Central memory CD8-positive, alpha-beta T cell (primary cell): Measurements from ENCODE around the gene C14orf180.

Experiments used
- ATAC-seq: fragments of 150-1000 bp; cut with Tn5 transposase; replicated peaks from 2 replicates; pipeline ENCODE4 v1.10.0; 2022; ENCODE audit warnings: mild to moderate bottlenecking, moderate FRiP score, moderate number of reproducible peaks; ENCODE audit not compliant: poor library complexity, severe bottlenecking; ENCODE audit errors: extremely low read depth
- DNase-seq, 2 donors: peaks; one replicate each; pipeline ENCODE4 v3.0.0; 2021; ENCODE audit warnings: low spot score in 2 of 2
- H3K27ac Mint-ChIP-seq: one replicate; pipeline ENCODE4 v1.8.0; 2022; ENCODE audit warnings: low read depth, mild to moderate bottlenecking, moderate library complexity, mixed read lengths
- H3K27me3 Mint-ChIP-seq: one replicate; pipeline ENCODE4 v1.8.0; 2022; ENCODE audit warnings: mixed read lengths
- H3K36me3 Mint-ChIP-seq: one replicate; pipeline ENCODE4 v1.8.0; 2022; ENCODE audit warnings: mild to moderate bottlenecking, moderate library complexity, mixed read lengths; ENCODE audit not compliant: insufficient read depth
- H3K4me1 Mint-ChIP-seq: one replicate; pipeline ENCODE4 v1.8.0; 2022; ENCODE audit warnings: mixed read lengths
- H3K4me3 Mint-ChIP-seq: one replicate; pipeline ENCODE4 v1.8.0; 2022; ENCODE audit warnings: mild to moderate bottlenecking, moderate library complexity, mixed read lengths
- H3K9me3 Mint-ChIP-seq: one replicate; pipeline ENCODE4 v1.8.0; 2022; ENCODE audit warnings: mixed read lengths

C14orf180 gene

DNA sequence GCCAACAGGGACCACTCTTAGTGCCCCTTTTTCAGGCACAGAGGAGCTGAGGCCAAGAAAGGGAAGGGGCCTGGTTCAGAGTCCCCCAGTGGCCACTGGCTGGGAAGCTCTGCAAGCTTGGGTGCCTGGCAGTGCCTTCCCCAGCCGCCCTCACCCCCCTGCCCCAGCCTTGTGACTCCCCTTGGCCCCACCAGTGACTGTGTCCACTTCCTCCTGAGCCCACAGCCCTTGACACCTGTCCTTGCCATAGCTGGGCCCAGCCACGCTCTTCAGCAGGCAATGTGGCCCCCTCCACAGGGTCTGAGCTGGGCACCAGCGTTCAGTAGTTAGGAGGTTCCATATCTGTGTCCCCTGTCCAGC is 19.0 kb upstream of the C14orf180 start:
- H3K36me3 Mint-ChIP-seq = no peaks in the 10 kb centered on the region
- ATAC-seq = no peak

DNA sequence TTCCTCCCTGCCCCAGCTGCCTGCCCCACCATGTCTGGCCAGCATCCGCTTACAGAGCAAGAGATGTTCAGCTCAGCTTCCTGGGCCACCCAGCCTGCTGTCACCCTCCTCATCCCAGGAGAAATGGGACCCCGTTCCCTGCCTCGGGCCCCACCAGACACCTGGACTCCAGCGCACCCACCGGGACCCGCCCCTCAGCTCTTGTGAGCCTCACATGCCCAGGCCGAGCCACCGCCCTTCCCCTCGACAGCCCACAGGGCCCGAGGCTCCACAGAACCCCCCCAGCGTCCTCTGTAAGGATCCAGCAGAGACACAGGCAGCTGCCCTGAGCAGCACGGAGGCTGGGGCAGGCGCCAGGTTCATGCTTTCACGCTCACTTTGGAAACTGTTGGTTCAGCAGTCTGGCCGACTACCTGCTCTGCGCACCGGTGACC is 18.4 kb upstream of the C14orf180 start:
- no peak overlapping the region for H3K27ac Mint-ChIP-seq

More for the DNA sequence above, 19.0 kb upstream of the C14orf180 start:
- DNase-seq = no peak
- Mint-ChIP-seq H3K27me3 (peaks cover 33% of the 10 kb centered on the region), H3K4me3 (no peak overlapping the region), H3K27ac (no peak overlapping the region), H3K4me1 (peaks cover 6% of the 10 kb centered on the region), H3K9me3 (no peaks in the 10 kb centered on the region)

DNA sequence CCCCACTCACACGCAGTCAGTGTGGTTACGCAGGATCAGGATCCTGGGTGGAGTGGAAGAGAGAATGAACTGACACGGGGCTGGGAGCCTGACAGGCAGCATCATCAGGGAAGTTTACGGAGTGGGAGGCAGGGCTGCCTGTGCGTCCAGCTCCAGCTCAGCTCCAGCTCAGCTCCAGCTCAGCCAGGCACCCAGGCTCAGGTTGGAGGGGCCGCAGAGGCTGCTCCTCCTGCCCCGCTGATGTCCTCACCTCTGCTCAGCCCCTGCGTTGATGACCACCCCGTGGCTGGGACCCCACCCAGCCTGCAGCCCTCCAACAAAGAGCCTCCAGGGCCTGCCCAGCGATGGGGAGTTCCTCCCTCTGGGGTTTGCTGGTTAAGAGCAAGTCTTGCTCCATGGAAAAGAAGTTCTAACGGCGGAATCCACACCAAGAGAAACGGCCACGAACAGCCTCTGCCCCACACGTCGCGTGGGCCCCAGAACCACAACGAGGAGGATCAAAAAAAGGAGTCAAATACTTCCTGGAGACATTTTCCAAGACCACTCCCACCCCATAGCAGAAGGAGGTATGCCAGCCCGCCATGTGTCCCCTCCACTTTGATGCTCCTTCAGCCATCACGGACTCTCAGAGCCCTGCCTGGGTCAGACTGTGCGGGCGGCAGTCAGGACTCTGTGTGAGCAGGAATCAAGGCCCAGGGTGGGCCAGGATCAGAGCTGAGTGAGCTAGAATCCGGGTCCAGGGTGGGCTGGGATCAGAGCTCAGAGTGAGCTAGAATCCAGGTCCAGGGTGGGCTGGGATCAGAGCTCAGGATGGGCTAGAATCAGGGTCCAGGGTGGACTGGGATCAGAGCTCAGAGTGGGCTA is 17.7 kb upstream of the C14orf180 start:
- ATAC-seq (no peak), DNase-seq (no peak)
- Mint-ChIP-seq H3K4me3 (no peak overlapping the region), H3K4me1 (peaks cover 6% of the 10 kb centered on the region), H3K36me3 (no peaks in the 10 kb centered on the region), H3K27me3 (peaks cover 43% of the 10 kb centered on the region), H3K9me3 (no peaks in the 10 kb centered on the region), H3K27ac (no peak overlapping the region)

More for the DNA sequence above, 18.4 kb upstream of the C14orf180 start:
- no peak for DNase-seq
- H3K27me3 Mint-ChIP-seq = peaks cover 39% of the 10 kb centered on the region
- no peaks in the 10 kb centered on the region for H3K36me3 Mint-ChIP-seq
- no peak for ATAC-seq
- no peaks in the 10 kb centered on the region for H3K9me3 Mint-ChIP-seq
- peaks cover 6% of the 10 kb centered on the region for H3K4me1 Mint-ChIP-seq
- H3K4me3 Mint-ChIP-seq = no peak overlapping the region

DNA sequence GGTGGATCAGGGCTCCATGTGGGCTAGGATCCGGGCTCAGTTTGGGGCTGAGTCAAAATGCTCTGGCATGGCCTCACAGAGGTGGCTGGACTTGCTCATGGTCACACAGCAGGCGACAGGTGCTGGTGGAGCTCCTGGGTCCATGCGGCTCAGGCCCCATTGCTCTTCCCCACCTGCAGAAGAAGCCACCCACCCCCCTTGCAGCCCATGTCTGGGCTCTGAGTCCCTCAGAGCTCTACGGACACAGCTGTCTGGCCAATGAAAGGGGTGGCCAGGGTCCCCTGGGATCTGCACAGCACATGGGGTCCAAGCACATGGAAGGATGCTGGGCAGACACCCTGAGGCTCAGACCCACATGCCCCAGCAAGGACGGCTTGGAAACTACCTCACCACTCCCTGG is 17.0 kb upstream of the C14orf180 start:
- no peak for ATAC-seq

DNA sequence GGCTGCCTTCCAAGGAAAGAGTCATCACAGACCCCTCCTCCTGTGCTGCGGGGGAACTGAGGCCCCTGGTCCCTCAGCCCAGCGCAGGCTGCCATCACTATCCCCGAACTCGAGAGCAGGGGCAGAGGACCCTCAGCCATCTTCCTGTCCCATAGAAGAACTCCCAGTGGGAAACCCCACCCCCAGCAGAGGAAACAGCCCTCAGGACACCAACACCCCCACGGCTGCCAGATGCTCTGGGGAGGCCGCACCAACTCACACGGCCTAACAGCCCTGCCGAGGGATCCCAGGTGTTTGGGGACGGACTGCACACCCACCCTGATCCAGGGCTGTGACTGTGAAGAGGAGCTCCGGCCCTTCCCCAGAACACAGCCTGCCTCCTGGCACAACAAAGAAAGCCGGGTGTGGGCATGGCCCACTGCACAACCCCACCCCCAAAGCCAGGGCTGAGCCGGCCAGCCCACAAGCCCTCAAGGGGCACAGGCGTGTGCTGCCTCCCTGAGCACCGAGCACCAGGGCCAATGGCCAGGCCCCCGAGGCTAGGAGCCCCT is 16.3 kb upstream of the C14orf180 start:
- DNase-seq = no peak
- Mint-ChIP-seq H3K27ac (no peak overlapping the region), H3K4me1 (peaks cover 6% of the 10 kb centered on the region), H3K36me3 (no peaks in the 10 kb centered on the region), H3K4me3 (no peak overlapping the region), H3K27me3 (peaks cover 43% of the 10 kb centered on the region), H3K9me3 (no peaks in the 10 kb centered on the region)
- no peak for ATAC-seq

More for the DNA sequence above, 17.0 kb upstream of the C14orf180 start:
- Mint-ChIP-seq H3K36me3 (no peaks in the 10 kb centered on the region), H3K4me3 (no peak overlapping the region), H3K4me1 (peaks cover 6% of the 10 kb centered on the region), H3K9me3 (no peaks in the 10 kb centered on the region), H3K27ac (no peak overlapping the region), H3K27me3 (peaks cover 43% of the 10 kb centered on the region)
- DNase-seq = no peak

DNA sequence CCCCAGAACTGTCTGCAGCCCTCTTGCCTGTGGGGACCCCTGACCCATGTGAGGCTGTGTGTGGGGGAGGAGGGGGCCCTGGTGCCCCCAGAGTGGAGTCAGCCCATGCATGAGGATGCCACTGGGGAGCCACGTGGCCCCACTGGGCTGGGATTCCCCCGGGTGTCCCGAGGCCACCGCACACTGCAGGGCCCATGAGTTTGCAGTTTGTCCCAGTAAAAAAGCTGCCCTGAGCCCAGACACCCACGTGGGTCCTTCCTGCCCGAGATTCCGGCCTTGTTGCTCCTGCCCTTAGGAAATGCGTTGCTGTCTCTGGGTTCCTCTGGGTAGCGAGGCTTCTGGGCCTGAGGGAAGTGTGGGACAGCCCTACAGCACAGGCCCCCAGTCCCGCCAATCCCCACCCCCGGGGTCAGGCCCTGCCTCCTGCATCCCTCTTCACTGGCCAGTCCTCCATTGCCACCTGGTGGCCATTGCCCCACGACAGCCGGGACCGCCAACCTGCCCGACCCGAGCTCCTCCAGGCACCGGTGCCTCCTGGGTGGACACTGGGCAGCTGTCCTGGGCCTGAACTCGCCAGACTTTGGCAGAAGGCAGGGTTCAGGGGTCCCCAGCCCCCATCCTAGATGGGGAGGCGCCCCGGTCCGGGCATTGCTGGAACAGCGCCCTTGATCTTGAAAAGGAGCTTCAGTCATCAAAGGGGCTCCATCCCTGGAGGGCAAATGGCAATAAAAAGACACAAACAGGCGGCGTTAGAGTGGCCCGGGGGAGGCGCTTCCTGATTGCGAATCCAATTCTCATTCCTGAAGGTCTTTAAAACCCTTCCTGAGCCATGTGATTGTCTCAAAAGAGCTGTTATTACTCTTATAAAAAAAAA is 15.6 kb upstream of the C14orf180 start:
- ATAC-seq (no peak), DNase-seq (peak; percentile 41 to 42)
- Mint-ChIP-seq H3K4me1 (peaks cover 6% of the 10 kb centered on the region), H3K9me3 (no peaks in the 10 kb centered on the region), H3K27me3 (peaks cover 43% of the 10 kb centered on the region), H3K36me3 (no peaks in the 10 kb centered on the region), H3K4me3 (no peak overlapping the region), H3K27ac (no peak overlapping the region)

DNA sequence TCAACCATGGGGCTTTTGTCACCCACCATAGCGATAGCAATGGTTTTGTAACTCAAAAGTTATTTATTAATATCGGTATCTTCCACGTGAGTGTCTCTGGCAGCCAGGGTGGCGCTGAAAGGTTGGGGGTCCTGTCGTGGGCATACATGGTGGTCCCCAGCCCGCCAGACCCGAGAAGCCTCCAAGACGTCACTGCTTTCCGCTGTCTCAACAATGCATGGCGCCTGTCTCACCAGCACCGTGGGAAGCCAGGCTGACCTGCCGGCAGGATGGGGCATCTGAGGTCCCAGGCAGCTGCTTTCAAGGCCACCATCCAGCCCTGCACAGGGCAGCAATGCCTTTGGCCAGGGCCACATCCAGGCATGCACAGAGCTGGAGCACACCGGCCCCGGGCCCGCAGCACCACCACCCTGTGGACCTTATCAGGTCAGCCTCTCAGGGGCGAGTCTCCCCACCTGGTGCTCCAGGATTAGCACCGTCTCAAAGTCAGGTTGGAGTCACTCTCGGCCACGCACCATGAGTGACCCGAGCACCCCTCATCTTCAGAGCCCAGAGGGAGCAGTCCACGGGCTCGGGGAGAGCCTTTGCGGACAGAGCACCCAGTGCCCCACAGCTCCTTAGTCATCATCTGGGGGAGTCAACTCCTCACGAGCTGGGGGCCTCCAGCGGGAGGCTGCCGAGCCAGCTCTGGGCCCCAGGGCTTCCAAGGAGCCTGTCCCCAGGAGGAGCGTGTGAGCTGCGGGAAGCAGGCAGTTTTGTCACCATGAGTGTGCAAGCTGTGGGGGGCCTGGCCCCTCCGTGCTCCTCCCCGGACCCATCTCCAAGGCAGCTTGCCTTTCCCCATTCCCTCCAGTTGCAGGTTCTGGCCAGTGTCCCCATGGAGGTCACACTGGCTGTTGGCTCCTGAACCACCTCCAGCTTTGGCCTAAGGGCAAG is 14.6 kb upstream of the C14orf180 start:
- Mint-ChIP-seq H3K4me1 (peaks cover 6% of the 10 kb centered on the region), H3K9me3 (no peaks in the 10 kb centered on the region), H3K27me3 (peaks cover 43% of the 10 kb centered on the region), H3K27ac (no peak overlapping the region), H3K4me3 (no peak overlapping the region), H3K36me3 (no peaks in the 10 kb centered on the region)
- DNase-seq (no peak), ATAC-seq (no peak)

DNA sequence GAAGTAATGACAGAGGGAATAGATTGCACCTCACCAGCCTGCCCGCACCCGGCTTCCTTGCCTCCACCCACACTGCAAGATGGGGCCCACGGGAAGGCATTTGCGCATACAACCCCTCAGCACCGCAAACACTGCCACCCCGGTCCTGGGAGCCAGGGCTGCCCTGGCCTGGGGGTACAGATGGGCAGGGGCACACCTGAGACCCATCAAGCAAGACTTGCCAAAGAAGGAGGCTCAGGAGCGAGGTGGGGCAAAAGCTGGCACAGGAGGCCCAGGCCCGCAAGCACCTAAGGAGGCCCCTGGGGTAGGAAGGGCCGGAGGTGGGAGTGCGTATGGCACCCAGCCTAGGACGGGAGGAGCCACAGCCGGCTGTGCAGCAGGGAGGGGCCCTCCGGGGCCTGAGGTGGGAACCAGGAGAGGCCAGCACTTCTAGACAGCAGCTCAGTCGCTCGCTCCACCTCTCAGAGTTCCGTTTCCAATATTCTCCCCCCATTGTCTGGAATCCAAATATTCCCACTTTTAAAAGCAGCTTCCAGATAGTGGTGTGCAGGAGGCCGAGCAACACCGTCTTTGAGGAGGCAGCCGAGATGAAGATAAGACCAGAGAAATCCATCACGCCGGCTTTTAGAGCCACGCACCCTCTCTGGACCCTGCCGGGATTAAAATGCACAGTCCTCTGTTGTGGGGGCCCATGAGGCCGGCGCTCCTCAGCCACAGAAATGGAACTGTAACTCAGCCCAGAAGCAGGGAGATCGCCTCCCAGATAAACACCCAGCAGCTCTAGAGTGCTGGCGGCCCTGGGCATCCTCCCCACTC is 12.2 kb upstream of the C14orf180 start:
- Mint-ChIP-seq H3K9me3 (no peaks in the 10 kb centered on the region), H3K27me3 (peaks cover 31% of the 10 kb centered on the region), H3K4me1 (peaks cover 6% of the 10 kb centered on the region)

DNA sequence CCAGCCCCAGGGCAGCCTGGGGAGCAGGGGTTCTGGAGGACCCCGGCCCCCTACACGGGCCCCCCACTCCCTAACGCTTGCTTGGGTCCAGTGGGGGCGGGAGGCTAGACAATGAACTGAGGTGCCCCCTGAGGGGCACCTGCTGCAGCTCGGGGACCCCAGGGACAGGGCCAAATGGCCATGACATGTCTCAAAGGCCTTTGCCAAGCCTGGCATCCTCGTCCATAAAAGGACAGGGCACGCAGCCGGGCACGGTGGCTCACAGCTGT is 11.7 kb upstream of the C14orf180 start:
- Mint-ChIP-seq H3K27ac (no peak overlapping the region), H3K4me3 (no peak overlapping the region), H3K4me1 (peaks cover 6% of the 10 kb centered on the region), H3K27me3 (peaks cover 31% of the 10 kb centered on the region), H3K36me3 (no peaks in the 10 kb centered on the region), H3K9me3 (no peaks in the 10 kb centered on the region)
- ATAC-seq = no peak
- no peak for DNase-seq

More for the DNA sequence above, 12.2 kb upstream of the C14orf180 start:
- H3K27ac Mint-ChIP-seq = no peak overlapping the region
- no peaks in the 10 kb centered on the region for H3K36me3 Mint-ChIP-seq
- H3K4me3 Mint-ChIP-seq = no peak overlapping the region
- DNase-seq (no peak), ATAC-seq (no peak)

DNA sequence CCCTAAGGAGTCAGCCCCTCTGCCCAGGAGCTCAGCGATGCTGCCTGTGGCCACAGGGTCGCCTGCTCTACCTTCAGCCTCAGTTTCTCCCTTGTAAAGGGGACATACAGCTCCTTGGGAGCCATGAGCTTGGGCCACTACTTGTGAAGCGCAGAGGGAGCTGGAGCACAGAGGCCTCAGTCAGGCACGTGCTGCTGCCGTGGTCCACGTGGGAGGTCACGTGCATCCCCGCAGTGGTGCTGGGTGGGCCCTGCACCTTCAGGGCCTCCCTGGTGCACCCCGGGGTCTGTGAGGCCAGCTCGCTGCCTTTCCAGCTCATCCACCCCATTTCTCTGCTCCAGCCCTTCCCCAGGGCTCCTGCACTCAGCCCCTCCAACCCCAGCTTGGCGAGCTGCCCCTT is 10.9 kb upstream of the C14orf180 start:
- peaks cover 29% of the 10 kb centered on the region for H3K27me3 Mint-ChIP-seq
- no peak for DNase-seq
- H3K9me3 Mint-ChIP-seq = no peaks in the 10 kb centered on the region
- no peaks in the 10 kb centered on the region for H3K36me3 Mint-ChIP-seq
- ATAC-seq = no peak
- no peak overlapping the region for H3K27ac Mint-ChIP-seq
- peaks cover 6% of the 10 kb centered on the region for H3K4me1 Mint-ChIP-seq
- no peak overlapping the region for H3K4me3 Mint-ChIP-seq

DNA sequence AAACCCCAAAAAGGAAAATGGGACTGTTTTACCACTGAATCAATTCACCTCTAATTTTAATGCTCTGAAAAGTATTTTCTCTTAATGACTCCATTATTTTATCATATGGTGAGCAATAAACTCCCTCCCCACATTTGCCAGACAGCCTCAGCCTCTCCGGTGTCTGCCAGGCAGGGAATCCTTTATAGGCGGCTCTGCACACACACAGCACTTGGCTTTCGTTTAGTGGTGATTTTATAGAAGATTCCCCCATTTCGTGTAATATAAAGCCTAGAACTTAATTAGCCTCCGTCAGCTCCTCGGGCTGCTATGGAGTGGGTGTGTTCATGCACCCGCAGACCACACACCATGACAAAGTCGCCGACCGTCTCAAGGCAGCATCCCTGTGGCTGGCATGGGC is 10.1 kb upstream of the C14orf180 start:
- no peak overlapping the region for H3K4me3 Mint-ChIP-seq

More for the DNA sequence above, 10.1 kb upstream of the C14orf180 start:
- H3K9me3 Mint-ChIP-seq = no peaks in the 10 kb centered on the region
- H3K27me3 Mint-ChIP-seq = peaks cover 21% of the 10 kb centered on the region
- ATAC-seq (no peak), DNase-seq (no peak)
- H3K4me1 Mint-ChIP-seq = no peaks in the 10 kb centered on the region
- H3K36me3 Mint-ChIP-seq = no peaks in the 10 kb centered on the region
- H3K27ac Mint-ChIP-seq = no peak overlapping the region
